RWPE2 (cell line): ENCODE data around the gene CA5A.

ENCODE experiments used
- ATAC-seq: fragments of 200-7000 bp; cut with Tn5 transposase; 3 replicates; pipeline ENCODE4 v1.9.1; 2021; ENCODE audit warnings: low read depth
- DNase-seq: peaks from one replicate; pipeline ENCODE4 v3.0.0-alpha.2; 2020; ENCODE audit warnings: low spot score
- H3K27ac ChIP-seq: fragments of 450-650 bp; 2 replicates; pipeline ENCODE4 v1.5.1; 2017; ENCODE audit warnings: mild to moderate bottlenecking; ENCODE audit not compliant: poor library complexity, severe bottlenecking
- H3K27me3 ChIP-seq: fragments of 250-450 bp; sonication (Bioruptor Pico); 2 replicates; pipeline ENCODE4 v1.5.1; 2021; ENCODE audit warnings: mild to moderate bottlenecking, moderate library complexity; ENCODE audit not compliant: insufficient read depth, poor library complexity, severe bottlenecking
- H3K36me3 ChIP-seq: fragments of 250-450 bp; sonication (Bioruptor Pico); 2 replicates; pipeline ENCODE4 v1.5.1; 2020; ENCODE audit warnings: low read depth, mild to moderate bottlenecking, moderate library complexity
- H3K4me1 ChIP-seq: fragments of 250-450 bp; sonication (Bioruptor Pico); 2 replicates; pipeline ENCODE4 v1.5.1; 2021; ENCODE audit warnings: mild to moderate bottlenecking, moderate library complexity; ENCODE audit not compliant: insufficient read depth, poor library complexity, severe bottlenecking
- H3K4me3 ChIP-seq: fragments of 250-450 bp; sonication (Bioruptor Pico); 2 replicates; pipeline ENCODE4 v1.5.1; 2021; ENCODE audit warnings: mild to moderate bottlenecking, moderate library complexity; ENCODE audit not compliant: severe bottlenecking
- H3K9me3 ChIP-seq: fragments of 250-450 bp; sonication (Bioruptor Pico); 2 replicates; pipeline ENCODE4 v1.5.1; 2021; ENCODE audit warnings: mild to moderate bottlenecking, moderate library complexity; ENCODE audit not compliant: severe bottlenecking
- CTCF ChIP-seq: fragments of 450-650 bp; IDR thresholded peaks from one replicate; pipeline ENCODE4 v1.5.1; 2017; ENCODE audit warnings: mild to moderate bottlenecking, moderate library complexity; ENCODE audit not compliant: poor library complexity, severe bottlenecking

Gene CA5A

GRCh38 chr16:87954826-87955225 is 18.5 kb upstream of the CA5A start:
- H3K27me3 ChIP-seq: no peaks in the 10 kb centered on the region
- DNase-seq: no peak
- peaks cover 33% of the 10 kb centered on the region for H3K36me3 ChIP-seq
- TF ChIP-seq CTCF: no peak
- no peak for ATAC-seq
- H3K4me3 ChIP-seq: no peak overlapping the region
- H3K9me3 ChIP-seq: no peaks in the 10 kb centered on the region
- H3K27ac ChIP-seq: no peak overlapping the region
- peaks cover 5% of the 10 kb centered on the region for H3K4me1 ChIP-seq

- TF ChIP-seq CTCF: no peak
- Histone ChIP-seq H3K27me3 (no peaks in the 10 kb centered on the region), H3K36me3 (peaks cover 33% of the 10 kb centered on the region), H3K4me3 (no peak overlapping the region), H3K4me1 (peaks cover 5% of the 10 kb centered on the region), H3K27ac (no peak overlapping the region), H3K9me3 (no peaks in the 10 kb centered on the region)
- DNase-seq (no peak), ATAC-seq (no peak)
These were observed 18.0 kb upstream of the CA5A start for GRCh38 chr16:87954361-87954760.

DNA sequence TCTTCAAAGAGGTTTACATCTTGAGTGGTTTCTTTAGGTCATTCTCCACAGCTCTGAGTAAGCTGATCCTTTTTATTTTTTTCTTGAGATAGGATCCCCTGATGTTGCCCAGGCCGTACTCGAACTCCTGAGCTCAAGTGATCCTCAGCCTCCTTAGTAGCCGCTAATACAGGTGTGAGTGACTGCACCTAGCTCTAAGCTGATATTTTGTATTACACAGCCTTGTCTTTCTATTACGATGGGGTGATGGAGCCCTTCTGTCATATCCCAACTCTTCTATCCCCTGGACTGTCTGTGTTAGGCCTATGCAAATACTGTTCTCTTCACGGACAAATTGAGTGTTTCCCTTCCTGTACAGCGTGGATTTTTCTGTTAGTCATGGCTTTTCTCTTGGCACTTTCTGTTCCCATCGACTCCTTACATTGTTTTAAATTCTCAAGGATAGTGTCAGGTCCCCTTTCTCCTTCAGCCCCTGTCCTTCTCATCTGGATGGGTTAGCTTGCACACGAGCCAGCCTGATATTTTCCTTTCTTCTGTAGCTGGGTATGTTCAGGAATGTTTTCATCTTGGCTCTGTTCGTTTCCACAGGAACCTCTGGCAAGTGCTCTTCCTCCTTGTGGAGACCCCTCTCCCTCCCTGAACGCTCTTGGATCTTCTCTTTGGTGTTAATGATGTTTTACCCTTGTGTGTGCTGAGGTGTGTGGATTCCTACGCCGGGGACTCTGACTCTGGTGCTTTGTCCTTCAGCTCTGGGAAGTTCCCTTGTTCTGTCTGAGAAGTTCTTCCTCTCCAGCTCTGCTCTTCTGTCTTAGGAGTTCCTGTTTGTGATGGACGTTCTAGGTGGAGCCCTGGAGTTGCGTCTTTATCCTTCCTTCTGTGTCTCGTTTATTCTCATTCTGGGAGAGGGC is 17.2 kb upstream of the CA5A start:
- Histone ChIP-seq H3K27ac (no peak overlapping the region), H3K4me3 (no peak overlapping the region)
- no peak for ATAC-seq

GRCh38 chr16:87952751-87953150 is 16.4 kb upstream of the CA5A start:
- no peak for TF ChIP-seq CTCF
- Histone ChIP-seq H3K9me3 (no peaks in the 10 kb centered on the region), H3K4me1 (peaks cover 5% of the 10 kb centered on the region), H3K27me3 (no peaks in the 10 kb centered on the region), H3K4me3 (peak overlapping the region; percentile 50), H3K36me3 (peaks cover 33% of the 10 kb centered on the region), H3K27ac (no peak overlapping the region)
- ATAC-seq (no peak), DNase-seq (no peak)

More for the DNA sequence above, 17.2 kb upstream of the CA5A start:
- no peaks in the 10 kb centered on the region for H3K9me3 ChIP-seq
- DNase-seq: no peak
- TF ChIP-seq CTCF: no peak
- no peaks in the 10 kb centered on the region for H3K27me3 ChIP-seq
- peaks cover 5% of the 10 kb centered on the region for H3K4me1 ChIP-seq
- H3K36me3 ChIP-seq: peaks cover 33% of the 10 kb centered on the region
